RWPE2 (cell line): ENCODE measurements around the gene MYLK2.
A peak's percentile ranks its signal among the peaks of the same experiment; 100 is the strongest.
"Not testable (repeated sequence)": the region's sequence is repeated elsewhere in the genome, so short reads cannot be mapped to it uniquely, and the experiment has no call there.

Source experiments
- ATAC-seq: fragments of 200-7000 bp; cut with Tn5 transposase; 3 replicates; pipeline ENCODE4 v1.9.1; 2021; ENCODE audit warnings: low read depth
- DNase-seq: peaks from one replicate; pipeline ENCODE4 v3.0.0-alpha.2; 2020; ENCODE audit warnings: low spot score
- H3K27ac ChIP-seq: fragments of 450-650 bp; 2 replicates; pipeline ENCODE4 v1.5.1; 2017; ENCODE audit warnings: mild to moderate bottlenecking; ENCODE audit not compliant: poor library complexity, severe bottlenecking
- H3K27me3 ChIP-seq: fragments of 250-450 bp; sonication (Bioruptor Pico); 2 replicates; pipeline ENCODE4 v1.5.1; 2021; ENCODE audit warnings: mild to moderate bottlenecking, moderate library complexity; ENCODE audit not compliant: insufficient read depth, poor library complexity, severe bottlenecking
- H3K36me3 ChIP-seq: fragments of 250-450 bp; sonication (Bioruptor Pico); 2 replicates; pipeline ENCODE4 v1.5.1; 2020; ENCODE audit warnings: low read depth, mild to moderate bottlenecking, moderate library complexity
- H3K4me1 ChIP-seq: fragments of 250-450 bp; sonication (Bioruptor Pico); 2 replicates; pipeline ENCODE4 v1.5.1; 2021; ENCODE audit warnings: mild to moderate bottlenecking, moderate library complexity; ENCODE audit not compliant: insufficient read depth, poor library complexity, severe bottlenecking
- H3K4me3 ChIP-seq: fragments of 250-450 bp; sonication (Bioruptor Pico); 2 replicates; pipeline ENCODE4 v1.5.1; 2021; ENCODE audit warnings: mild to moderate bottlenecking, moderate library complexity; ENCODE audit not compliant: severe bottlenecking
- H3K9me3 ChIP-seq: fragments of 250-450 bp; sonication (Bioruptor Pico); 2 replicates; pipeline ENCODE4 v1.5.1; 2021; ENCODE audit warnings: mild to moderate bottlenecking, moderate library complexity; ENCODE audit not compliant: severe bottlenecking
- CTCF ChIP-seq: fragments of 450-650 bp; IDR thresholded peaks from one replicate; pipeline ENCODE4 v1.5.1; 2017; ENCODE audit warnings: mild to moderate bottlenecking, moderate library complexity; ENCODE audit not compliant: poor library complexity, severe bottlenecking

MYLK2 gene

GRCh38 chr20:31824554-31825313 lies 5.6 kb downstream of the MYLK2 start:
- H3K27me3 ChIP-seq, result no peaks in the 10 kb centered on the region
- no peak overlapping the region for H3K27ac ChIP-seq
- ATAC-seq, result no peak

GRCh38 chr20:31826074-31826473 lies 6.9 kb downstream of the MYLK2 start:
- H3K36me3 ChIP-seq, result no peaks in the 10 kb centered on the region
- H3K27ac ChIP-seq, result no peak overlapping the region
- no peak for DNase-seq
- H3K9me3 ChIP-seq, result no peaks in the 10 kb centered on the region
- no peak overlapping the region for H3K4me3 ChIP-seq
- TF ChIP-seq CTCF, result no peak
- no peaks in the 10 kb centered on the region for H3K4me1 ChIP-seq
- H3K27me3 ChIP-seq, result no peaks in the 10 kb centered on the region
- no peak for ATAC-seq

More at GRCh38 chr20:31824554-31825313, 5.6 kb downstream of the MYLK2 start:
- no peaks in the 10 kb centered on the region for H3K9me3 ChIP-seq
- no peak overlapping the region for H3K4me3 ChIP-seq
- no peaks in the 10 kb centered on the region for H3K4me1 ChIP-seq
- peak; percentile 67 for DNase-seq
- no peaks in the 10 kb centered on the region for H3K36me3 ChIP-seq
- no peak for TF ChIP-seq CTCF

- Histone ChIP-seq H3K9me3 (no peaks in the 10 kb centered on the region), H3K4me1 (no peaks in the 10 kb centered on the region), H3K27me3 (no peaks in the 10 kb centered on the region), H3K36me3 (no peaks in the 10 kb centered on the region), H3K27ac (no peak overlapping the region), H3K4me3 (no peak overlapping the region)
- ATAC-seq (no peak), DNase-seq (no peak)
- TF ChIP-seq CTCF, result no peak
These were observed 7.9 kb downstream of the MYLK2 start for GRCh38 chr20:31827059-31827458.

- DNase-seq, H3K27ac ChIP-seq, H3K9me3 ChIP-seq, ATAC-seq, H3K27me3 ChIP-seq, H3K4me3 ChIP-seq, H3K4me1 ChIP-seq, H3K36me3 ChIP-seq: not testable (repeated sequence)
These were observed 8.9 kb downstream of the MYLK2 start for GRCh38 chr20:31828016-31828415.

GRCh38 chr20:31829731-31830130 lies 10.6 kb downstream of the MYLK2 start:
- H3K4me3 ChIP-seq, result no peak overlapping the region
- DNase-seq (no peak), ATAC-seq (no peak)
- TF ChIP-seq CTCF, result no peak
- H3K27ac ChIP-seq, result no peak overlapping the region
- H3K36me3 ChIP-seq, result no peaks in the 10 kb centered on the region
- no peaks in the 10 kb centered on the region for H3K4me1 ChIP-seq
- H3K27me3 ChIP-seq, result no peaks in the 10 kb centered on the region
- H3K9me3 ChIP-seq, result no peaks in the 10 kb centered on the region
